22Rv1 (cell line): ENCODE results near the gene PPCDC.

Experiments
- CTCF ChIP-seq: fragments of 450-650 bp; IDR thresholded peaks from 2 replicates; pipeline ENCODE4 v1.5.1; 2017; ENCODE audit warnings: mild to moderate bottlenecking
- ZFX ChIP-seq: fragments of 450-650 bp; IDR thresholded peaks from 2 replicates; pipeline ENCODE4 v1.6.1; 2017; ENCODE audit warnings: antibody characterized with exemption, borderline replicate concordance

DNA sequence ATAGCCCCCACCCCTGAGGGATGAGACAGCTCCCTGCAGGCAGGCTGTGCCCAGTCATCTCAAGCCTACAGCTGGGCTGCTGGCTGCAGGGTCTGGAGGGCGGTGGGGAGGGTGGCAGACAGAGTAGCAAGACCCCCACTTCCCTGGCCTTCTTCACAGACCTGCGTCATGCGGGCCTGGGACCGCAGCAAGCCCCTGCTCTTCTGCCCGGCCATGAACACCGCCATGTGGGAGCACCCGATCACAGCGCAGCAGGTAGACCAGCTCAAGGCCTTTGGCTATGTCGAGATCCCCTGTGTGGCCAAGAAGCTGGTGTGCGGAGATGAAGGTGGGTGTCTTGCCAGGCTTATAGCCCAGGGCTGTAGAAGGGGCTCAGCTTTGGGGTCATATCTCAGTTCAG is 25.0 kb downstream of the PPCDC start:
- TF ChIP-seq CTCF (no peak), ZFX (no peak)
